Testis (tissue), 2 donors: ENCODE data around the gene CFAP299.

ENCODE experiments used
- CTCF ChIP-seq, 3 experiments: fragments of 450-650 bp in 2 of 3; fragments of 200-600 bp in 1 of 3; sonication (generic) in 1 of 3; IDR thresholded peaks; one replicate each; pipeline ENCODE4 v1.5.1; 2016 to 2019; ENCODE audit warnings: antibody characterized with exemption in 3 of 3, mild to moderate bottlenecking in 2 of 3, moderate library complexity in 1 of 3
- POLR2A ChIP-seq: fragments of 450-650 bp; IDR thresholded peaks from one replicate; pipeline ENCODE4 v1.6.1; 2017; ENCODE audit warnings: antibody characterized with exemption, mild to moderate bottlenecking, moderate library complexity

- TF ChIP-seq CTCF (IDR thresholded peaks at IDR 0.05) (no peak), POLR2A (no peak)
Measured at GRCh38 chr4:80471756-80472155, 136.2 kb downstream of the CFAP299 start.
